ENCODE data around the gene PROKR1.

The PROKR1 gene

DNA sequence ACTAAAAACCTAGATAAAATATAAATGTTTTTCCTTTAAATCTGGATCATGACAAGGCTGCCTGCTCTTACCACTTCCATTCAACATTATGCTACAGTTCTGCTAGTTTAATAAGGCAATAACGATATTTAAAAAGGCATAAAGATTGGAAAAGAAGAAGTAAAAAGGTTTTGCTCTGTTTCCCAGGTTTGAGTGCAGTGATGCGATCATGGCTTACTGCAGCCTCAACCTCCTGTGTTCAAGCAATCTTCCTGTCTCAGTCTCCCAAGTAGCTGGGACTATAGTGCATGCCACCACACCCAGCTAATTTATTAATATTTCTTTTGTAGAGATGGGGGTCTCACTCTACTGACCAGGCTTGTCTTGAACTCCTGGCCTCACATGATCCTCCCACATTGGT is 40.8 kb downstream of the PROKR1 start:
- Histone ChIP-seq H2AFZ (ENCODE audit: low read depth, low read length) (no peak overlapping the region), H3K4me2 (ENCODE audit: insufficient read depth, low read length) (no peak overlapping the region)
- TF ChIP-seq, protein P1, sequence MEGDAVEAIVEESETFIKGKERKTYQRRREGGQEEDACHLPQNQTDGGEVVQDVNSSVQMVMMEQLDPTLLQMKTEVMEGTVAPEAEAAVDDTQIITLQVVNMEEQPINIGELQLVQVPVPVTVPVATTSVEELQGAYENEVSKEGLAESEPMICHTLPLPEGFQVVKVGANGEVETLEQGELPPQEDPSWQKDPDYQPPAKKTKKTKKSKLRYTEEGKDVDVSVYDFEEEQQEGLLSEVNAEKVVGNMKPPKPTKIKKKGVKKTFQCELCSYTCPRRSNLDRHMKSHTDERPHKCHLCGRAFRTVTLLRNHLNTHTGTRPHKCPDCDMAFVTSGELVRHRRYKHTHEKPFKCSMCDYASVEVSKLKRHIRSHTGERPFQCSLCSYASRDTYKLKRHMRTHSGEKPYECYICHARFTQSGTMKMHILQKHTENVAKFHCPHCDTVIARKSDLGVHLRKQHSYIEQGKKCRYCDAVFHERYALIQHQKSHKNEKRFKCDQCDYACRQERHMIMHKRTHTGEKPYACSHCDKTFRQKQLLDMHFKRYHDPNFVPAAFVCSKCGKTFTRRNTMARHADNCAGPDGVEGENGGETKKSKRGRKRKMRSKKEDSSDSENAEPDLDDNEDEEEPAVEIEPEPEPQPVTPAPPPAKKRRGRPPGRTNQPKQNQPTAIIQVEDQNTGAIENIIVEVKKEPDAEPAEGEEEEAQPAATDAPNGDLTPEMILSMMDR (IDR thresholded peaks at IDR 0.05; ENCODE audit: borderline replicate concordance, extremely low read depth, low read length, poor library complexity, severe bottlenecking), result no peak
- TF ChIP-seq EZH2 (IDR thresholded peaks at IDR 0.05; ENCODE audit: borderline replicate concordance, low read depth, low read length, severe bottlenecking), result no peak

DNA sequence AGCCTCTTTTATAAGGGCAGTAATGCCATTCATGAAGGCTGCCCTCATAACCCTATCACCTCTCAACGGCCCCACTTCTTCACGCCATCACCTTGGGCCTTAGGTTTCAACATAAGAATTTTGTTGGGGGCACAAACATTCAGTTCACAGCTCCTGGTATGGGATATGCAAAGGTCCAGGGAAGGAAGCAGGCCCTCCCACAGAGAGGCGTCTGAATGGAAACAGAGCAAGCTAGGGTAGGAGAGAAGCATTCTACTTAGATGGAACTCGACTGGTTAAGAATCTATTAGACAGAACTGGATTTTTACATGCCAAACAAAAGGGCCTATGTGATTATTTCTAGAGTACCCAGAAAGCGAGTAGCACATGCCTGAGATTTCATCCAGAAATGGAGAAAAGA is 42.8 kb downstream of the PROKR1 start:
- H3K36me3 ChIP-seq (ENCODE audit: insufficient read depth, low read length), result no peaks in the 10 kb centered on the region
- DNase-seq (no peak), ATAC-seq (ENCODE audit: insufficient read depth, low read depth) (no peak)
- H2AFZ ChIP-seq (ENCODE audit: low read depth, low read length), result no peak overlapping the region
- H3K79me2 ChIP-seq (ENCODE audit: insufficient read depth, low read length), result no peaks in the 10 kb centered on the region
- H3K9ac ChIP-seq (ENCODE audit: low read depth, low read length), result no peak overlapping the region
- no peak overlapping the region for H3K27ac ChIP-seq (ENCODE audit: low read length)
- H3K9me3 ChIP-seq (ENCODE audit: insufficient read depth, low read length, severe bottlenecking), result no peaks in the 10 kb centered on the region
- H3K4me1 ChIP-seq (ENCODE audit: insufficient read depth, low read length), result no peaks in the 10 kb centered on the region
- no peak overlapping the region for H3K4me3 ChIP-seq (ENCODE audit: low read depth in 1 of 2, low read length in 2 of 2)
- H4K20me1 ChIP-seq (ENCODE audit: insufficient read depth, low read length), result no peaks in the 10 kb centered on the region
- TF ChIP-seq, protein P1 (IDR thresholded peaks at IDR 0.05; ENCODE audit: borderline replicate concordance, extremely low read depth, low read length, poor library complexity, severe bottlenecking), result no peak
- TF ChIP-seq EZH2 (IDR thresholded peaks at IDR 0.05; ENCODE audit: borderline replicate concordance, low read depth, low read length, severe bottlenecking), result no peak
- H3K4me2 ChIP-seq (ENCODE audit: insufficient read depth, low read length), result no peak overlapping the region
- no peaks in the 10 kb centered on the region for H3K27me3 ChIP-seq (ENCODE audit: insufficient read depth, low read length, poor library complexity)

More for the DNA sequence above, 40.8 kb downstream of the PROKR1 start:
- Histone ChIP-seq H3K79me2 (ENCODE audit: insufficient read depth, low read length) (no peaks in the 10 kb centered on the region), H3K27ac (ENCODE audit: low read length) (no peak overlapping the region), H3K9me3 (ENCODE audit: insufficient read depth, low read length, severe bottlenecking) (no peaks in the 10 kb centered on the region), H3K4me3 (ENCODE audit: low read depth in 1 of 2, low read length in 2 of 2) (no peak overlapping the region), H3K9ac (ENCODE audit: low read depth, low read length) (no peak overlapping the region), H3K4me1 (ENCODE audit: insufficient read depth, low read length) (no peaks in the 10 kb centered on the region), H3K36me3 (ENCODE audit: insufficient read depth, low read length) (no peaks in the 10 kb centered on the region), H3K27me3 (ENCODE audit: insufficient read depth, low read length, poor library complexity) (no peaks in the 10 kb centered on the region), H4K20me1 (ENCODE audit: insufficient read depth, low read length) (no peaks in the 10 kb centered on the region)
- DNase-seq (no peak), ATAC-seq (ENCODE audit: insufficient read depth, low read depth) (no peak)

DNA sequence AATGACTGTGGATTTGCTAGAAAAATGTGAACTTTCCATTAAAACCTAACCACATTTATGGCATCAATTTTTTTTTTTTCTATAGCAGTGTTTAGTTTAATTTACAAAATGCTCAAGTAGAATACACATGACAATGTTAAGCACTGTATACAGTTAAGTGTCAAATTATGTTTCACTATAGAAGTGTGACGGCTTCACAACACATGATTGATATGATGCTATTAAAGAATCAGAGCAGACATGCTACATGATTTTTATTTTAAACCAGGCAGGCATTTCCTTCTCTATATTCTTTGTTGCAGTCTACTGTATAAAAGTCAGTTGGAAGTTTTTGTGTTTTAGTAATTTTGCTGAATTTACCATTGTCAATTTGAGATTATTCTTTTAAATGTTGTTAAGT is 43.6 kb downstream of the PROKR1 start:
- no peak for ATAC-seq (ENCODE audit: insufficient read depth, low read depth)

More for the DNA sequence above, 43.6 kb downstream of the PROKR1 start:
- no peak for DNase-seq
- no peaks in the 10 kb centered on the region for H3K79me2 ChIP-seq (ENCODE audit: insufficient read depth, low read length)
- no peak overlapping the region for H3K4me2 ChIP-seq (ENCODE audit: insufficient read depth, low read length)
- H3K9ac ChIP-seq (ENCODE audit: low read depth, low read length), result no peak overlapping the region
- H3K27ac ChIP-seq (ENCODE audit: low read length), result no peak overlapping the region
- no peaks in the 10 kb centered on the region for H3K9me3 ChIP-seq (ENCODE audit: insufficient read depth, low read length, severe bottlenecking)
- TF ChIP-seq EZH2 (IDR thresholded peaks at IDR 0.05; ENCODE audit: borderline replicate concordance, low read depth, low read length, severe bottlenecking), result no peak
- TF ChIP-seq, protein P1 (IDR thresholded peaks at IDR 0.05; ENCODE audit: borderline replicate concordance, extremely low read depth, low read length, poor library complexity, severe bottlenecking), result no peak
- H3K4me3 ChIP-seq (ENCODE audit: low read depth in 1 of 2, low read length in 2 of 2), result no peak overlapping the region
- H4K20me1 ChIP-seq (ENCODE audit: insufficient read depth, low read length), result no peaks in the 10 kb centered on the region
- H2AFZ ChIP-seq (ENCODE audit: low read depth, low read length), result no peak overlapping the region
- no peaks in the 10 kb centered on the region for H3K36me3 ChIP-seq (ENCODE audit: insufficient read depth, low read length)
- H3K27me3 ChIP-seq (ENCODE audit: insufficient read depth, low read length, poor library complexity), result no peaks in the 10 kb centered on the region
- no peaks in the 10 kb centered on the region for H3K4me1 ChIP-seq (ENCODE audit: insufficient read depth, low read length)
